Small intestine (tissue), 7 donors: Measurements from ENCODE around the gene GRM5. TPM values are rescaled to one million over a fixed set of nuclear protein-coding genes. Genes with fewer than 3 reads are reported as not detected.

ENCODE experiments used
- DNase-seq, 2 donors: peaks; one replicate each; pipeline versions ENCODE4 v3.0.0 to v3.0.0-alpha.2; 2013
- FAIRE-seq: peaks from 2 replicates; lab custom pipeline; 2012; peaks lifted over from hg19 to GRCh38; lab: Jason Lieb, UNC
- H3K27ac ChIP-seq, 3 donors: one replicate each; pipeline ENCODE4 v1.5.1; 2013; ENCODE audit warnings: low read length in 2 of 3, mild to moderate bottlenecking in 2 of 3, control low read depth in 1 of 3, inconsistent platforms in 1 of 3, low read depth in 1 of 3, moderate library complexity in 1 of 3
- H3K27me3 ChIP-seq, 3 donors: one replicate each; pipeline ENCODE4 v1.6.1; 2013; ENCODE audit warnings: low read length in 3 of 3, inconsistent platforms in 1 of 3; ENCODE audit not compliant: control insufficient read depth in 3 of 3, insufficient read depth in 3 of 3
- H3K36me3 ChIP-seq, 3 donors: one replicate each; pipeline ENCODE4 v1.6.1; 2013; ENCODE audit warnings: low read length in 3 of 3, inconsistent platforms in 1 of 3, low read depth in 1 of 3, mild to moderate bottlenecking in 1 of 3, moderate library complexity in 1 of 3; ENCODE audit not compliant: control insufficient read depth in 3 of 3, insufficient read depth in 2 of 3
- H3K4me1 ChIP-seq, 3 donors: one replicate each; pipeline ENCODE4 v1.6.1; 2013; ENCODE audit warnings: low read length in 2 of 3, inconsistent platforms in 1 of 3, low read depth in 1 of 3, mild to moderate bottlenecking in 1 of 3, moderate library complexity in 1 of 3; ENCODE audit not compliant: control insufficient read depth in 3 of 3, insufficient read depth in 2 of 3
- H3K4me3 ChIP-seq, 3 donors: one replicate each; pipeline ENCODE4 v1.5.1; 2013; ENCODE audit warnings: low read length in 3 of 3, control low read depth in 1 of 3, inconsistent platforms in 1 of 3, low read depth in 1 of 3, mild to moderate bottlenecking in 1 of 3, moderate library complexity in 1 of 3
- H3K9me3 ChIP-seq, 2 donors: one replicate each; pipeline ENCODE4 v1.6.1; 2013; ENCODE audit warnings: low read depth in 1 of 2, low read length in 1 of 2; ENCODE audit not compliant: control insufficient read depth in 2 of 2, insufficient read depth in 1 of 2
- WGBS, 3 donors: extraction: QIAGEN DNeasy Blood & Tissue Kit; methylation state at CpG; one replicate each; pipeline ENCODE4 v1.1.7; 2013; 5-methylcytosine and 5-hydroxymethylcytosine counted together
- polyA plus RNA-seq, 4 donors: library from polyadenylated mRNA; stranded (reverse) in 3 of 4; unstranded in 1 of 4; fragments of 200-250 nt in 3 of 4; fragments of 120-200 nt in 1 of 4; gene quantifications; one replicate each; pipeline versions ENCODE4 v1.2.1 to v1.2.3, GENCODE V29; 2013
- donor health status: healthy with polysubstance abuse.
- donor health status: control.
- donor health status: control.
- donor health status: Bipolar disorder and iron deficiency.
- donor health status: healthy.

The GRM5 gene
- polyA plus RNA-seq, 4 donors = 0.01 TPM; not detected in 3

DNA sequence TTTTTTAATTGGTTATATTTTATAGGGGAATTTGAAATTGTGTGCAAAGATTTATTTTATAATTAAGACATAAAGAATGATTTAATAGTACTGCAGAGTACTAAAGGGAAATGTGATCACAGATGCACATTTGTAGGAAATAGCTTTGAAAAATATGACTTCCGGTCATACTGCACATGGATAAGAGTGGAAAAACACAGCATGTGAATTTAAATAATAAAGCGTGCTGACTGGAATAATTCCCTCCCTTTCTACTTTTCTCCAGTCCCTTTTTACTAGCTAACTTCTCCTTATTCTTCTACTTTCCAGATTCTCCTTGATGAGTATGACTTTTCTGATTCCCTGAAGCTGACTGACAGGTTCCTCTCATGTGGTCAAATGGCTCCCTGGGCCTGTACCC is 489.9 kb downstream of the GRM5 start:
- no peaks in the 10 kb centered on the region for H3K36me3 ChIP-seq
- 87 to 92% (median 91%) methylated on average over 2 of the region's 2 CpGs for WGBS, 3 donors
- H3K27me3 ChIP-seq = no peaks in the 10 kb centered on the region
- DNase-seq (no peak), FAIRE-seq (no peak)
- H3K27ac ChIP-seq = no peak overlapping the region
- no peaks in the 10 kb centered on the region for H3K4me1 ChIP-seq
- no peaks in the 10 kb centered on the region for H3K9me3 ChIP-seq
- no peak overlapping the region for H3K4me3 ChIP-seq

DNA sequence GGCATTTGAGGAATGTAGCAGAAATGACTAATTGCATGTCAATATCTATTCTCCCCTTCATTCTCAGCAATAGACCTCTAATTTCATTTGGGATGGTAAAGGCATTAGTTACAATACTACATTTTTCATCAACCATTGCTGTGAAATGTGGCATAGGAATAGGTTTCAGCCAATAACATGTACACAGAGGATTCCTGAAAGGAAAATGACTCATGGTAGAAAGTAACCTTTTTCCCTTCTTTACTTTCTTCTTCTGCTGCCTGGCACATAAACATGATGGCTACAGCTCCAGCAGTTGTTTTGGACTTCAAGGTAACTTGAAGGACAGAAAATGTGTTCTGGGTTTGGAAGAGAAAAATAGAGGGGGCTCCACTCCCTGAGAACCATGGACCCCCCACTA is 496.4 kb downstream of the GRM5 start:
- no peak for FAIRE-seq
- Histone ChIP-seq H3K27me3 (no peaks in the 10 kb centered on the region), H3K27ac (no peak overlapping the region), H3K9me3 (no peaks in the 10 kb centered on the region), H3K36me3 (no peaks in the 10 kb centered on the region), H3K4me3 (no peak overlapping the region), H3K4me1 (no peaks in the 10 kb centered on the region)
- no peak for DNase-seq

GRCh38 chr11:88555829-88556202 is 510.0 kb downstream of the GRM5 start:
- H3K4me3 ChIP-seq = no peak overlapping the region
- no peaks in the 10 kb centered on the region for H3K9me3 ChIP-seq
- DNase-seq (no peak), FAIRE-seq (no peak)
- H3K4me1 ChIP-seq = no peaks in the 10 kb centered on the region
- no peaks in the 10 kb centered on the region for H3K36me3 ChIP-seq
- no peaks in the 10 kb centered on the region for H3K27me3 ChIP-seq
- no peak overlapping the region for H3K27ac ChIP-seq
- WGBS, 3 donors = 76 to 78% (median 77%) methylated on average over 2 of the region's 2 CpGs

GRCh38 chr11:88555018-88555828 is 510.6 kb downstream of the GRM5 start:
- FAIRE-seq = no peak
- H3K27ac ChIP-seq = no peak overlapping the region
- no peak overlapping the region for H3K4me3 ChIP-seq
- no peaks in the 10 kb centered on the region for H3K9me3 ChIP-seq
- WGBS, 3 donors = 62 to 83% (median 80%) methylated on average over 7 of the region's 7 CpGs
- H3K4me1 ChIP-seq = no peaks in the 10 kb centered on the region
- peak in 1 of 2 donors; percentile 3 for DNase-seq
- no peaks in the 10 kb centered on the region for H3K36me3 ChIP-seq
- H3K27me3 ChIP-seq = no peaks in the 10 kb centered on the region

GRCh38 chr11:88553204-88553603 is 512.6 kb downstream of the GRM5 start:
- Histone ChIP-seq H3K27me3 (no peaks in the 10 kb centered on the region), H3K27ac (no peak overlapping the region), H3K4me3 (no peak overlapping the region), H3K36me3 (no peaks in the 10 kb centered on the region), H3K9me3 (no peaks in the 10 kb centered on the region), H3K4me1 (no peaks in the 10 kb centered on the region)
- WGBS, 3 donors = 66 to 80% (median 78%) methylated on average over 2 of the region's 2 CpGs
- FAIRE-seq (no peak), DNase-seq (no peak)

DNA sequence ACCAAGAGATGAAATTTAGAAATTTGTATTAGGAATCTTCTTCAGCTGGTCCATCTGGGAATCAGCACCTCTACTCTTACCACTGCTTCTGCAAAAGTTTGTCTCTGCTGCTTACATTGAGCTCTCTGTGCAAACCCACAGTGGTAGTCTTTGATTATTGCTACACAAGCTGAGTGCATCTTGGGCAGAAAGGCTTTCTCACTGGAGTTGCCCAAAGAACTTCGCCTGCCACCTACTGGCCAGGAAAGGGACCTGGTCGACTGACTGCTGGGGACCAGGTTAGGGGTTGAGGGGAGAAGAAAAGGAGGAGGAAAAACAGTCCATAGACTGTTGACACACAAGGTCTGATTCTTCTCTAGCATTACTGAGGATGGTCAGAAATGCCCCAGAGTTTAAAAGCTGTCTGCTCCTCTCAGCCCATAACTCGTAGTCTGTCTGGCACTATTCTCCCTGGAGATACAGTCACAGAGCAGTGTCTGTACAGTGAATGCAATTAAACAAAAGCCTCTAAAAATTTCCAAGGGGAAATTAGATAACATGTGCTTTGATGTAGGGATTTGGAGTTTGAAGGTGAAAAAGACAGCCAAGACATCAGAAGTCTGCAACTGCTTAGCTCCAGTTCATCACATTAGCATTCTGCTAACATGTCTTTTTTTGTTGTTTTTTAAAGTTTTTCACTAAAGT is 513.3 kb downstream of the GRM5 start:
- FAIRE-seq (no peak), DNase-seq (peak; percentile 50 to 55)
- Histone ChIP-seq H3K27me3 (no peaks in the 10 kb centered on the region), H3K4me1 (no peaks in the 10 kb centered on the region), H3K36me3 (no peaks in the 10 kb centered on the region), H3K27ac (no peak overlapping the region), H3K9me3 (no peaks in the 10 kb centered on the region), H3K4me3 (no peak overlapping the region)
- 25 to 52% (median 28%) methylated on average over 3 of the region's 3 CpGs for WGBS, 3 donors

GRCh38 chr11:88544656-88545280 is 521.0 kb downstream of the GRM5 start:
- no peaks in the 10 kb centered on the region for H3K27me3 ChIP-seq
- WGBS, 3 donors = 68 to 79% (median 77%) methylated on average over 3 of the region's 3 CpGs
- H3K27ac ChIP-seq = no peak overlapping the region
- FAIRE-seq (no peak), DNase-seq (no peak)
- no peaks in the 10 kb centered on the region for H3K36me3 ChIP-seq
- peaks cover 0 to 4% (median 0%) of the 10 kb centered on the region in 3 donors for H3K4me1 ChIP-seq
- no peaks in the 10 kb centered on the region for H3K9me3 ChIP-seq
- no peak overlapping the region for H3K4me3 ChIP-seq

GRCh38 chr11:88543902-88544655 is 521.7 kb downstream of the GRM5 start:
- Histone ChIP-seq H3K9me3 (no peaks in the 10 kb centered on the region), H3K4me1 (peaks cover 0 to 4% (median 0%) of the 10 kb centered on the region in 3 donors), H3K4me3 (no peak overlapping the region), H3K27ac (no peak overlapping the region), H3K27me3 (no peaks in the 10 kb centered on the region), H3K36me3 (no peaks in the 10 kb centered on the region)
- DNase-seq (peak; percentile 64 to 89), FAIRE-seq (no peak)
- 46 to 54% (median 49%) methylated on average over 5 of the region's 5 CpGs for WGBS, 3 donors
